Mucosa of descending colon (tissue), 3 donors: ENCODE data around the gene ISG15. TPM values are rescaled to one million over a fixed set of nuclear protein-coding genes. Genes with fewer than 3 reads are reported as not detected.
"Not testable (repeated sequence)": the region's sequence is repeated elsewhere in the genome, so short reads cannot be mapped to it uniquely, and the experiment has no call there.

Experiments used
- ATAC-seq: fragments of 200-7000 bp; cut with Tn5 transposase; one replicate; pipeline ENCODE4 v1.9.1; 2020; ENCODE audit warnings: mild to moderate bottlenecking, moderate library complexity
- DNase-seq, 3 donors: peaks; one replicate each; pipeline ENCODE4 v3.0.0-alpha.2; 2020
- H3K36me3 ChIP-seq: fragments of 200-600 bp; one replicate; pipeline ENCODE4 v1.8.0; 2021; ENCODE audit warnings: low read depth, mild to moderate bottlenecking
- H3K4me1 ChIP-seq: fragments of 200-600 bp; one replicate; pipeline ENCODE4 v1.8.0; 2021; ENCODE audit warnings: low read depth, mild to moderate bottlenecking
- H3K4me3 ChIP-seq: fragments of 200-600 bp; one replicate; pipeline ENCODE4 v1.8.0; 2021; ENCODE audit warnings: mild to moderate bottlenecking
- H3K9me3 ChIP-seq: fragments of 200-600 bp; one replicate; pipeline ENCODE4 v1.8.0; 2021; ENCODE audit warnings: mild to moderate bottlenecking
- intact Hi-C, 2 donors: fragments of 100-400 bp; cut with DNase I in 1 of 2; cut with micrococcal nuclease in 1 of 2; formaldehyde crosslinking; loops; one replicate each; pipeline versions ENCODE4 v1.11.0 to v1.11.1; 2022; cut with DNase I, micrococcal nuclease
- total RNA-seq, 3 donors: library from RNA; stranded (reverse); fragmentation: NEBNext Ultra II Directional in 2 of 3; extraction: Animal tissue kit (Norgen Biotek cat#: 25700) in 2 of 3; gene quantifications; one replicate each; pipeline versions ENCODE4 v1.2.1 to v1.2.4, GENCODE V29; 2021 to 2023
- TF ChIP-seq, protein P1 (sequence below): fragments of 200-600 bp; IDR thresholded peaks from one replicate; pipeline ENCODE4 v1.8.0; 2022; ENCODE audit warnings: antibody characterized with exemption, mild to moderate bottlenecking
- donor health status: DM: no; HTN: no; CAD: no; lungs with moderate emphysema.
- donor health status: DM: no; HTN: no; CAD: no.
- donor health status: DM: no; HTN: yes; CAD: no.

ISG15 gene
- total RNA-seq, 3 donors from 2014 or later = 37.5 to 41.7 (median 38.7) TPM

DNA sequence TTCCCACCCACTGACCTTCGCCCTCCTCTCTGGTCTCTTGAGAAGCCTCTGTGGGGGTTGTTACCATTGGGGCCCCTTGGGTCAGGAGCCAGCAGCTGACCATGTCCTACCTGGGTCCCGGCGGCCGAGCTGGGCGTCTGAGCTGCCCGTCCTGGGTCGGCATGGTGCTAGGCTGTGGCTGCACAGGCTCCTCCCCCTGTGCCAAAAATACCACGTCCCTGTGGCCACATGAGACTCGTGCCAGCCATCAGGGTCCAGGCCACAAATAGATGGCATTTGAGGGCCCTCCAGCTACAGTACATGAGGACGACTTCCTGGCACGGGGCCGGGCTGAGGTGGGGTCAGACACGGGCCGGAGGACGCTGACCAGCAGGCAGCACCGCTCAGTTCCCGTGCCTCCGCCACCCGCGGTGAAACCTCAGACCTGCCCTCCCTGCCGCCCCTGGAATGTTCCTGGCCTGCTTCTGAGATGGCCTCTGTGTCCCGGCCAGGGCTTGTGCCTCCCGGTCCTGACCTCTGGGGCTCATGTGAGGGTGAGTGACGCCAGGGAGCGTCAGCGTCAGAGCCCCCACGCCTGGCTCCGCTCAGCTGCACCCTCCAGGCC, 31.2 kb upstream of the ISG15 start, which contains the start of gene PERM1:
Gene PERM1, minus strand, starts transcription at position 139 of the 604 bp plus-strand sequence. CDS start 1,064 bp downstream, outside the sequence.
- intact Hi-C loops = loop anchor here in 1 of 2 donors (10.0 kb wide), 1 partner anchor 83 kb away; no protein-coding TSS in a partner anchor
- ATAC-seq = no peak

DNA sequence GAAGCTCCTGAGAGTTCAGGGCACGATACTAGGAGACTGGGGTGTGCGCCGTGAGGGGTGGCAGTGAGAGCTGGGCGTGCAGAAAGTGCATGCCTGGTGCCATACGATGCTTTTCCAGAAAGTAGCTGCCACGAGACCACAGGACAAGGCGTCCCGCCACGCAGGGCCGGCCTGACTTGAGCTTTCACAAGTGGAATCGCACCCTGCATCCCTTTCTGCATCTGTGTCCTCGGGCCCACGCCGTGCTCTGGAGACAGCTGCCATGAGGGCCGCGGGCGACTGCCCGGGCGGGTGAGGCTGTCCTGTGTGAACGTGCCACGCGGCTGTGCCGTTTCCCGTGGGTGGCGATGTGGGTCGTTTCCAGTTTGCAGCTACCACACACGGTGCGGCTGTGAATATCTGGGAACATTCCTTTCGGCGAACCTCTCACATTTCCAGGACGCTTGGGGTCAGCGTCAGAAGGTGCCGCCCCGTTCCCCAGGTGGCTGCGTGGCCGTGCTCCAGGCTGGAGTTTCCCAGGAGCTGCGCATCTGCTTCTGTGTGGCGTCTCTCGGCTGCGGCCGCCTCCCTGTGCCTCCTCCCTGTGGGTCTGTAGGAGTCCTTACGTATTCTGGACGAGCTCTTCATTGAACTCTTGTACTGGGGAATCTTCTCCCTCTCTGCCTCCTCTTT, 30.4 kb upstream of the ISG15 start:
- Histone ChIP-seq H3K4me3 (no peak overlapping the region), H3K36me3 (no peaks in the 10 kb centered on the region), H3K4me1 (no peaks in the 10 kb centered on the region), H3K9me3 (no peaks in the 10 kb centered on the region)
- DNase-seq = peak in 1 of 3 donors; percentile 17
- intact Hi-C loops = loop anchor here in 1 of 2 donors (10.0 kb wide), 1 partner anchor 82 kb away; no protein-coding TSS in a partner anchor
- no peak for ATAC-seq
- TF ChIP-seq, protein P1, sequence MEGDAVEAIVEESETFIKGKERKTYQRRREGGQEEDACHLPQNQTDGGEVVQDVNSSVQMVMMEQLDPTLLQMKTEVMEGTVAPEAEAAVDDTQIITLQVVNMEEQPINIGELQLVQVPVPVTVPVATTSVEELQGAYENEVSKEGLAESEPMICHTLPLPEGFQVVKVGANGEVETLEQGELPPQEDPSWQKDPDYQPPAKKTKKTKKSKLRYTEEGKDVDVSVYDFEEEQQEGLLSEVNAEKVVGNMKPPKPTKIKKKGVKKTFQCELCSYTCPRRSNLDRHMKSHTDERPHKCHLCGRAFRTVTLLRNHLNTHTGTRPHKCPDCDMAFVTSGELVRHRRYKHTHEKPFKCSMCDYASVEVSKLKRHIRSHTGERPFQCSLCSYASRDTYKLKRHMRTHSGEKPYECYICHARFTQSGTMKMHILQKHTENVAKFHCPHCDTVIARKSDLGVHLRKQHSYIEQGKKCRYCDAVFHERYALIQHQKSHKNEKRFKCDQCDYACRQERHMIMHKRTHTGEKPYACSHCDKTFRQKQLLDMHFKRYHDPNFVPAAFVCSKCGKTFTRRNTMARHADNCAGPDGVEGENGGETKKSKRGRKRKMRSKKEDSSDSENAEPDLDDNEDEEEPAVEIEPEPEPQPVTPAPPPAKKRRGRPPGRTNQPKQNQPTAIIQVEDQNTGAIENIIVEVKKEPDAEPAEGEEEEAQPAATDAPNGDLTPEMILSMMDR = no peak

More for the DNA sequence above, 31.2 kb upstream of the ISG15 start, which contains the start of gene PERM1:
- TF ChIP-seq, protein P1 = no peak
- peak in 1 of 3 donors; percentile 21 for DNase-seq
- no peak within 1 kb of the TSS for H3K4me3 ChIP-seq
- no peaks in the 10 kb centered on the region for H3K4me1 ChIP-seq
- H3K36me3 ChIP-seq = no peaks in the 10 kb centered on the region
- H3K9me3 ChIP-seq = no peaks in the 10 kb centered on the region

- Histone ChIP-seq H3K4me3 (no peak overlapping the region), H3K4me1 (no peaks in the 10 kb centered on the region), H3K36me3 (no peaks in the 10 kb centered on the region), H3K9me3 (no peaks in the 10 kb centered on the region)
- ATAC-seq = peak; percentile 73
- TF ChIP-seq, protein P1 = peak; percentile 86
- peak; percentile 59 to 65 (median 63) for DNase-seq
- intact Hi-C loops = loop anchor here in 1 of 2 donors (10.0 kb wide), 1 partner anchor 81 kb away; no protein-coding TSS in a partner anchor
These were observed 29.4 kb upstream of the ISG15 start for GRCh38 chr1:983798-984475.

GRCh38 chr1:984476-984814, 28.9 kb upstream of the ISG15 start:
- intact Hi-C loops = loop anchor here in 1 of 2 donors (10.0 kb wide), 1 partner anchor 80 kb away; no protein-coding TSS in a partner anchor
- H3K4me3 ChIP-seq = no peak overlapping the region
- ATAC-seq (no peak), DNase-seq (no peak)
- no peaks in the 10 kb centered on the region for H3K4me1 ChIP-seq
- no peaks in the 10 kb centered on the region for H3K9me3 ChIP-seq
- H3K36me3 ChIP-seq = no peaks in the 10 kb centered on the region
- TF ChIP-seq, protein P1 = no peak

DNA sequence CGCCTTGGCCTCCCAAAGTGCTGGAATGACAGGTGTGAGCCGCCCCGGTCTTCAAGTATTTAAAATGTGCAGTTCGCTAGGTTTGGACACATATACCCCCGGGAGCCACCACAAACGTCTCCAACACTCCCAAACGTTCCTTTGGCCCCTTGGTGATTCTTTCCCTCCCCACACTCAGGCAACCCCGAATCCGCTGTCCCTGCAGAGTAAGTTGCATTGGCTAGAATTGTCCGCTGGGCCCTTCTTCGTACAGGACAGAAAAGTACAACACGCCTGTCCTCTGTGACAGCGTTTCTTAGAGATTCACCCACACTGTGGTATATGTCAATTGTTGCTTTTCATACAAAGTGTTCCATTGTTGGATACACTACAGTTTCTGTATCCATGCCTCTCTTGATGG, 28.2 kb upstream of the ISG15 start:
- ATAC-seq = no peak
- H3K9me3 ChIP-seq = no peaks in the 10 kb centered on the region
- H3K4me3 ChIP-seq = no peak overlapping the region
- intact Hi-C loops = loop anchor here (5.0 to 10.0 kb wide), 2 partner anchors 77 to 80 kb away; no protein-coding TSS in a partner anchor
- TF ChIP-seq, protein P1 = no peak
- no peaks in the 10 kb centered on the region for H3K4me1 ChIP-seq
- DNase-seq = no peak
- no peaks in the 10 kb centered on the region for H3K36me3 ChIP-seq

DNA sequence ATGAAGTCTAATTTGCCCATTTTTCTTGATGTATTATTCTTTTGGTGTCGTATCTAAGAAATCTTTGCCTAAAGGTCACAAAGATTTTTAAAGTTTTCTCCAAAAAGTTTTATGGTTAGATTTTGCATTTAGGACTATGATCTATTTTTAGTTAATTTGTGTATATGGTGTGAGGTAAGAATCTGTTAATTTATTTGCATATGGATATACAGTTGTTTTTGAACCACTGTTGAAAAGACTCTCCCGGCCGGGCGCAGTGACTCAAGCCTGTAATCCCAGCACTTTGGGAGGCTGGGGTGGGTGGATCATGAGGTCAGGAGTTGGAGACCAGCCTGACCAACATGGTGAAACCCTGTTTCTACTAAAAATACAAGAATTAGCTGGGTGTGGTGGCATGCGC, 25.2 kb upstream of the ISG15 start:
- not testable (repeated sequence) for H3K9me3 ChIP-seq, H3K4me1 ChIP-seq, H3K4me3 ChIP-seq, DNase-seq, ATAC-seq, H3K36me3 ChIP-seq
- intact Hi-C loops = loop anchor here (5.0 to 10.0 kb wide), 2 partner anchors 74 to 77 kb away; no protein-coding TSS in a partner anchor

DNA sequence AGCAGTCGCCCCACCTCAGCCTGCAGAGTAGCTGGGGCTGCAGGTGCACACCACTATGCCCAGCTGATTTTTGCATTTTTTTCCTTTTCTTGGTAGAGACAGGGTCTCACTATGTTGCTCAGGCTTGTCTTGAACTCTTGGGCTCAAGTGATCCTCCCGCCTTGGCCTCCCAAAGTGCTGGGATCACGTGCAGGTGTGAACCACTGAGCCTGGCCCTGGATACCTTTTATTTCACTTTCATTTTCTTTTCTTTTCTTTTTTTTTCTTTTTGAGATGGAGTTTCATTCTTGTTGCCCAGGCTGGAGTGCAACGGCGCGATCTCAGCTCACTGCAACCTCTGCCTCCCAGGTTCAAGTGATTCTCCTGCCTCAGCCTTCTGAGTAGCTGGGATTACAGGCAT, 22.0 kb upstream of the ISG15 start:
- H3K36me3 ChIP-seq, H3K4me1 ChIP-seq, intact Hi-C loops, H3K9me3 ChIP-seq, DNase-seq, H3K4me3 ChIP-seq, ATAC-seq: not testable (repeated sequence)
